ENCODE results near the gene ZNF487.
"Not testable (repeated sequence)": the region's sequence is repeated elsewhere in the genome, so short reads cannot be mapped to it uniquely, and the experiment has no call there.

ZNF487 gene

GRCh38 chr10:43440463-43441134 is 3.7 kb downstream of the ZNF487 start:
- DNase-seq, result no peak

GRCh38 chr10:43444323-43444722 is 7.4 kb downstream of the ZNF487 start:
- DNase-seq, result no peak

GRCh38 chr10:43444897-43445466 is 8.1 kb downstream of the ZNF487 start:
- no peak for DNase-seq

GRCh38 chr10:43446219-43447017 is 9.5 kb downstream of the ZNF487 start:
- DNase-seq, result not testable (repeated sequence)

- no peak for DNase-seq
Measured at GRCh38 chr10:43448742-43449141, 11.8 kb downstream of the ZNF487 start.

- peak; percentile 12 for DNase-seq
Measured at GRCh38 chr10:43452356-43452914, 15.5 kb downstream of the ZNF487 start.

GRCh38 chr10:43453266-43453831 is 16.4 kb downstream of the ZNF487 start:
- peak; percentile 69 for DNase-seq

GRCh38 chr10:43454025-43454424 is 17.1 kb downstream of the ZNF487 start:
- DNase-seq, result not testable (repeated sequence)

GRCh38 chr10:43456561-43456960 is 19.6 kb downstream of the ZNF487 start:
- DNase-seq, result not testable (repeated sequence)

GRCh38 chr10:43458227-43458626 is 21.3 kb downstream of the ZNF487 start:
- no peak for DNase-seq

GRCh38 chr10:43461950-43462349 is 25.0 kb downstream of the ZNF487 start:
- peak; percentile 78 for DNase-seq

GRCh38 chr10:43465086-43465735 is 28.3 kb downstream of the ZNF487 start:
- not testable (repeated sequence) for DNase-seq

- DNase-seq, result not testable (repeated sequence)
Measured at GRCh38 chr10:43465736-43466120, 28.8 kb downstream of the ZNF487 start.

GRCh38 chr10:43471146-43471545 is 34.2 kb downstream of the ZNF487 start:
- DNase-seq, result no peak

GRCh38 chr10:43471935-43472720 is 35.2 kb downstream of the ZNF487 start:
- DNase-seq, result no peak

GRCh38 chr10:43479275-43479674 is 42.4 kb downstream of the ZNF487 start:
- DNase-seq, result no peak

- no peak for DNase-seq
Measured at GRCh38 chr10:43482319-43483078, 45.6 kb downstream of the ZNF487 start.

- no peak for DNase-seq
Measured at GRCh38 chr10:43491855-43492254, 54.9 kb downstream of the ZNF487 start.

GRCh38 chr10:43502931-43503330 is 66.0 kb downstream of the ZNF487 start:
- no peak for DNase-seq

GRCh38 chr10:43524434-43525247 is 87.7 kb downstream of the ZNF487 start:
- no peak for DNase-seq
